SK-N-MC (cell line): Measurements from ENCODE around the gene FARP2.

ENCODE experiments used
- EZH2 ChIP-seq: fragments of 200-600 bp; sonication (generic); IDR thresholded peaks from one replicate; pipeline ENCODE4 v1.6.1; 2017; ENCODE audit warnings: antibody characterized with exemption
- POLR2AphosphoS5 ChIP-seq: IDR thresholded peaks from 2 replicates; pipeline ENCODE4 v1.6.1; 2012; ENCODE audit warnings: mild to moderate bottlenecking, low read depth, low read length, borderline replicate concordance

GRCh38 chr2:241356871-241357260 is 781 bp downstream of the FARP2 start:
- TF ChIP-seq POLR2AphosphoS5, result no peak
- no peak for TF ChIP-seq EZH2
